Measurements from ENCODE around the gene PTPRK. TPM values are rescaled to one million over a fixed set of nuclear protein-coding genes. Genes with fewer than 3 reads are reported as not detected.

PTPRK gene
- total RNA-seq, 1 donor from 2014 or later, result 117 TPM

GRCh38 chr6:127963495-127963894 lies 556.9 kb downstream of the PTPRK start:
- no peak overlapping the region for H3K4me3 ChIP-seq (ENCODE audit: low read depth, low read length)
- no peak for DNase-seq (ENCODE audit: low read depth)
- no peaks in the 10 kb centered on the region for H3K36me3 ChIP-seq (ENCODE audit: control insufficient read depth, insufficient read depth, low read length)
- no peaks in the 10 kb centered on the region for H3K27me3 ChIP-seq (ENCODE audit: control insufficient read depth, insufficient read depth, low read length)
- no peak for TF ChIP-seq CTCF (IDR thresholded peaks at IDR 0.05; ENCODE audit: insufficient read depth, low read length, poor library complexity, severe bottlenecking)

- no peaks in the 10 kb centered on the region for H3K36me3 ChIP-seq (ENCODE audit: control insufficient read depth, insufficient read depth, low read length)
- no peak for DNase-seq (ENCODE audit: low read depth)
- H3K4me3 ChIP-seq (ENCODE audit: low read depth, low read length), result no peak overlapping the region
- no peaks in the 10 kb centered on the region for H3K27me3 ChIP-seq (ENCODE audit: control insufficient read depth, insufficient read depth, low read length)
- no peak for TF ChIP-seq CTCF (IDR thresholded peaks at IDR 0.05; ENCODE audit: insufficient read depth, low read length, poor library complexity, severe bottlenecking)
Observed at GRCh38 chr6:127959869-127960268, 560.5 kb downstream of the PTPRK start.

GRCh38 chr6:127956956-127957355 lies 563.4 kb downstream of the PTPRK start:
- no peak for TF ChIP-seq CTCF (IDR thresholded peaks at IDR 0.05; ENCODE audit: insufficient read depth, low read length, poor library complexity, severe bottlenecking)
- H3K36me3 ChIP-seq (ENCODE audit: control insufficient read depth, insufficient read depth, low read length), result no peaks in the 10 kb centered on the region

GRCh38 chr6:127956260-127956888 lies 564.0 kb downstream of the PTPRK start:
- no peak for TF ChIP-seq CTCF (IDR thresholded peaks at IDR 0.05; ENCODE audit: insufficient read depth, low read length, poor library complexity, severe bottlenecking)
- Histone ChIP-seq H3K36me3 (ENCODE audit: control insufficient read depth, insufficient read depth, low read length) (no peaks in the 10 kb centered on the region), H3K27me3 (ENCODE audit: control insufficient read depth, insufficient read depth, low read length) (no peaks in the 10 kb centered on the region), H3K4me3 (ENCODE audit: low read depth, low read length) (no peak overlapping the region)
- no peak for DNase-seq (ENCODE audit: low read depth)

More at GRCh38 chr6:127956956-127957355, 563.4 kb downstream of the PTPRK start:
- Histone ChIP-seq H3K27me3 (ENCODE audit: control insufficient read depth, insufficient read depth, low read length) (no peaks in the 10 kb centered on the region), H3K4me3 (ENCODE audit: low read depth, low read length) (no peak overlapping the region)
- no peak for DNase-seq (ENCODE audit: low read depth)

- no peak overlapping the region for H3K4me3 ChIP-seq (ENCODE audit: low read depth, low read length)
- H3K36me3 ChIP-seq (ENCODE audit: control insufficient read depth, insufficient read depth, low read length), result no peaks in the 10 kb centered on the region
- TF ChIP-seq CTCF (IDR thresholded peaks at IDR 0.05; ENCODE audit: insufficient read depth, low read length, poor library complexity, severe bottlenecking), result no peak
- DNase-seq (ENCODE audit: low read depth), result no peak
- H3K27me3 ChIP-seq (ENCODE audit: control insufficient read depth, insufficient read depth, low read length), result no peaks in the 10 kb centered on the region
Observed at GRCh38 chr6:127954082-127954481, 566.3 kb downstream of the PTPRK start.

GRCh38 chr6:127952831-127953230 lies 567.6 kb downstream of the PTPRK start:
- DNase-seq (ENCODE audit: low read depth), result no peak
- no peak overlapping the region for H3K4me3 ChIP-seq (ENCODE audit: low read depth, low read length)
- no peaks in the 10 kb centered on the region for H3K27me3 ChIP-seq (ENCODE audit: control insufficient read depth, insufficient read depth, low read length)
- TF ChIP-seq CTCF (IDR thresholded peaks at IDR 0.05; ENCODE audit: insufficient read depth, low read length, poor library complexity, severe bottlenecking), result no peak
- H3K36me3 ChIP-seq (ENCODE audit: control insufficient read depth, insufficient read depth, low read length), result no peaks in the 10 kb centered on the region
